ENCODE results near the gene PLA2G2F.

- TF ChIP-seq CTCF (IDR thresholded peaks at IDR 0.05) (no peak), POLR2A (IDR thresholded peaks at IDR 0.05) (no peak)
These were observed 45.4 kb downstream of the PLA2G2F start for GRCh38 chr1:20184481-20184900.

All from right lobe of liver (tissue), 4 donors.